IMR-90 (cell line): ENCODE measurements around the gene TGM5.

Source experiments
- BHLHE40 ChIP-seq: fragments of 150-350 bp; IDR thresholded peaks from 2 replicates; pipeline ENCODE4 v1.6.1; 2016; ENCODE audit warnings: mild to moderate bottlenecking, low read depth, low read length
- CEBPB ChIP-seq: IDR thresholded peaks from 2 replicates; pipeline ENCODE4 v1.6.1; 2012; ENCODE audit warnings: low read depth, low read length, improper control_type of control experiment
- CHD1 ChIP-seq: IDR thresholded peaks from 2 replicates; pipeline ENCODE4 v1.6.1; 2012; ENCODE audit warnings: low read depth, low read length, improper control_type of control experiment
- CTCF ChIP-seq: conservative IDR thresholded peaks from 2 replicates; pipeline ENCODE4 v1.5.1; 2012; ENCODE audit warnings: mild to moderate bottlenecking, low read depth, low read length, improper control_type of control experiment
- FOS ChIP-seq: fragments of 150-350 bp; IDR thresholded peaks from 2 replicates; pipeline ENCODE4 v1.6.1; 2016; ENCODE audit warnings: low read depth, low read length
- POLR2A ChIP-seq: IDR thresholded peaks from 2 replicates; pipeline ENCODE4 v1.6.1; 2012; ENCODE audit warnings: mild to moderate bottlenecking, low read depth, low read length
- RCOR1 ChIP-seq: IDR thresholded peaks from 2 replicates; pipeline ENCODE4 v1.6.1; 2012; ENCODE audit warnings: mild to moderate bottlenecking, low read length, improper control_type of control experiment; ENCODE audit not compliant: insufficient replicate concordance
- SMC3 ChIP-seq: fragments of 150-350 bp; IDR thresholded peaks from 2 replicates; pipeline ENCODE4 v1.6.1; 2016; ENCODE audit warnings: low read depth, mild to moderate bottlenecking, antibody characterized with exemption, low read length, moderate library complexity

GRCh38 chr15:43196760-43197548 is 69.8 kb downstream of the TGM5 start:
- TF ChIP-seq POLR2A = no peak
- TF ChIP-seq CTCF = no peak
- no peak for TF ChIP-seq FOS
- no peak for TF ChIP-seq BHLHE40
- no peak for TF ChIP-seq RCOR1
- no peak for TF ChIP-seq SMC3
- no peak for TF ChIP-seq CEBPB
- no peak for TF ChIP-seq CHD1
